Limb (tissue), 2 donors: Measurements from ENCODE around the gene TMEM63A.
"Not testable (repeated sequence)": the region's sequence is repeated elsewhere in the genome, so short reads cannot be mapped to it uniquely, and the experiment has no call there.

ENCODE experiments used
- DNase-seq, 2 donors: peaks; one replicate each; pipeline ENCODE4 v3.0.0-alpha.2; 2016; ENCODE audit errors: extremely low spot score in 2 of 2

The TMEM63A gene

DNA sequence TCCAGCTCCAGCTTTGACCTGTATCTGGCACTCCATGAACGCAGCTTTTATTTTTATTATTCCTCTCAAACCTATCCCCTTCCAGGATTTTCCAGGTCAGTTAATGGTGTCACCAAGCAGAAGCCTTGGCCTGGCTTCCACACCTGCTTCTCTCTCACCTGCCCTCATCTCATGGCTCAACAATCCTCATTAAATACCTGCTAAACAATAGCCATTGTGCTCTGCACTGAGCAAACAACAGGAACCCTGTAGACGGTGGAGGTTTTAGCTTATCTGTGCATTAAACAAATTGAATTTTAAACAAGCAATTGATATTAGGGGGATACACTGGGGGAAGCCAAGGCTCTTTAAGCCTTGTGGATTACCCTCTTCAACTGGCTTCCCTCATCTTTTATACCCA, 26.6 kb upstream of the TMEM63A start:
- no peak for DNase-seq

DNA sequence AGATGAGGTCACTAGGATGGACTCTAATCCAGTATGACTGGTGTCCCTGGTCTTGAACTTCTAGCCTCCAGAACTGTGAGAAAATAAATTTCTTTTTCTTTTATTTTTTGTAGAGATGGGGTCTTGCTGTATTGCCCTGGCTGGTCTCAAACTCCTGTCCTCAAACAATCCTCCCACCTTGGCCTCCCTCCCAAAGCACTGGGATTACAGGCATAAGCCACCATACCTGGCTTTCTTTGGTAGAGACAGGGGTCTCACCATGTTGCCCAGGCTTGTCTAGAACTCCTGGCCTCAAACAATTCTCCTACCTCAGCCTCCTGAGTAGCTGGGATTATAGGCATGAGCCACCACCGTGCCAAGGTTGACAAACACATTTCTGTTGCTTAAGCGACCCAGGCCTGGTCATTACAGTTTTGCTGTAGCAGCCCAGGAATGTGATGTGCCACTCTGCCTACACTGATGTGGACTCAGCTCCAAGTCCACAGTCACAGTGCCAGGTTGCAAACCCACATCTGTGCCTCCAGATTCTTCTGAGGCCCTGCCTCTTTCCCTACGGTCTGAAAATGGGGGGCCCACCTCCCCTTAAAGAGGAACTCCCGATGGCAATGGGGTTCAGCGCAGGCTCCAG, 25.9 kb upstream of the TMEM63A start:
- DNase-seq = no peak

DNA sequence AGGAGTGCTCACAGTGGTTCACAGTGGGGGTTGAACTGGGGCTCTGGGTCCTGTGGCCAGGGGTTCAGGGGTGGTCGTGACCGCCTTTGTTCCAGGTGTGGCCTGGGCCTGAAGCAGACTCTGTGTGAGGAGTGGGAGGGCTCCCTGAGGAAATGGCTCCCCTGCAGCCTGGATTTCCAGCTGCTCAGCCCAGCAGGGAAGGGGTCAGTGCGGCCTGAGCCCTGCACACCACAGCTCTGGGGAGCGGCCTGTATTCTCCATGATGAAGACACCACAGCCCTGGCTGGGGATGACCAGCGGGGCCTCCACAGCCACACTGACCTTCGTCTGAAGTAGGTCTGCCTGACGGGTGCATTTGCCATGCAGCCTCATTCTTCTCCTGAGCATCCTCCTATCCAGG, 25.2 kb upstream of the TMEM63A start:
- no peak for DNase-seq

DNA sequence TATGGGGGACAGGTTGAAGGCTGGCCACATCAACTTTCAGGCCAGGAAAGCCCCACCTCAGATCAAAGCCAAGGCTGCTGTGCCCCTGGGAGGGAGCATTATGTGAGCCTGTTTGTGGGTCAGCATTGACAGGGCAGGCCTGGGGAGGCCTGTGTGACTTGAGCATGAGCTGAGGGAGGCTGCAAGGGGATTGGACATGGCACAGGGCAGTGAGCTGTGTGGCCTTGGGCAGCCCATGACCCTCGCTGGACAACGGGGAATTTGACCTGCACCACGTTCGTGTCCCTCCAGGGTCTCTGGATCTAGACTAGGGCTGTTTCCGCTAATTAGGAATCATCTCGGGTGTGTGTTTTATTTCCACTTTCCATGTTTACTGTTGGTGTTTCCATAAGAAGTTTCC, 24.3 kb upstream of the TMEM63A start:
- no peak for DNase-seq

DNA sequence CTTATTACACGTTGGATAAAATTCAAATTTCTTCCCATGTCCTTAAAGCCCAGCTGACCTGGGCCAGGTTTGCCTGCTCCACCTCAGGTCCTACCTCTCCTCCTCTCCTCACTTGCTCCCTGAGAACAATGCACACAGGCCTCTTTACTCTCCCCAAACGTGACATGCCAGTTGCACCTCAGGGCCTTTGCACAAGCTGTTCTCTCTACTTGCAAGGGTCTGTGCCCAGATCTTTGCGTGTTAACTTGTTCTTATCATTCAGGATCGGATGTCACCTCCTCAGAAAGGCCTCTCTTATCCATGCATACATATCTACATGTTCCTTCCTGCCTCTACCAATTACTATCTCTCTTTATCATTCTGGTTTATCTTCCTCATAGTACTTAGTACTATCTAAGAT, 21.4 kb upstream of the TMEM63A start:
- no peak for DNase-seq

DNA sequence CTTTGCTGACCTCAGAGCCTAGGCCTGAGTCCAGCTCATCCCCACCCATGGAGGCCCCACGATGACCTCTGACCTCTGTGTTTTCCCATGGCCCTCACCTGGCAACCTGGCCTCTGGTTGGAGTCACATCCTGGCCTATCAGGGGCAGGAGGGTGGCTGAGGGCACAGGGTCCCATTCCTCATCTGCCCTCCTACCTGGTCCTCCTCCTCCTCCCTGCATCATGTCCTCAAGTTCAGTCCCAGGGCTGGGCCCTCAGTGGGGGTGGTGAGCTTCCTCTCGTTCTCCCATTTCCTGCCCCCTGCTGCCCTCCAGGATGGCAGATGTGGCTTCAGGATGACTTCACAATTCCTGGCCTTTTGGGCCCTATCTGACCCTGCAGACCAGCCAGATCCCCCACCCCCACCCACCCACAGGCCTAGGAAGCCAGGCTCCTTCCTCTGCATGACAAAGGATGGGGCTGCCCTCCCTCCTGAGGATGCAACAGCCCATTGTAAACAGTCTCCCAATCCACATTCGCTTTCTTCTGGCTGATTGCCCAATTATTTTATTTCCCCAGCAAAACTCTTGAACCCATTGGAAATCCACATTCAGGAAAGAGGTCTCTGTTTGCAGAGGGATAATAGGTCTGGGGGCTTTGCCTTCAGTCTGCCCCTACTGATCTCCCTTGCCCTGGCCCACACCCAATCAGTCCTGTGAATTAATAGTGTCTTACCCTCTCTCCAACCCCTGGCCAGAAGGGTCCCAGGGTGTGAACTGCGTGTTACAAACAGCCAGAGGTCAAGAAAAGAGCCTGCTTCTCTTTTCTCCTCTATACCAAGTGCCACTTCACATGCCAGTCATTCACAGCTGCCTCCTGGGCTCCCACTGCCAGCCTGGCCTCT, 17.1 kb upstream of the TMEM63A start:
- no peak for DNase-seq

DNA sequence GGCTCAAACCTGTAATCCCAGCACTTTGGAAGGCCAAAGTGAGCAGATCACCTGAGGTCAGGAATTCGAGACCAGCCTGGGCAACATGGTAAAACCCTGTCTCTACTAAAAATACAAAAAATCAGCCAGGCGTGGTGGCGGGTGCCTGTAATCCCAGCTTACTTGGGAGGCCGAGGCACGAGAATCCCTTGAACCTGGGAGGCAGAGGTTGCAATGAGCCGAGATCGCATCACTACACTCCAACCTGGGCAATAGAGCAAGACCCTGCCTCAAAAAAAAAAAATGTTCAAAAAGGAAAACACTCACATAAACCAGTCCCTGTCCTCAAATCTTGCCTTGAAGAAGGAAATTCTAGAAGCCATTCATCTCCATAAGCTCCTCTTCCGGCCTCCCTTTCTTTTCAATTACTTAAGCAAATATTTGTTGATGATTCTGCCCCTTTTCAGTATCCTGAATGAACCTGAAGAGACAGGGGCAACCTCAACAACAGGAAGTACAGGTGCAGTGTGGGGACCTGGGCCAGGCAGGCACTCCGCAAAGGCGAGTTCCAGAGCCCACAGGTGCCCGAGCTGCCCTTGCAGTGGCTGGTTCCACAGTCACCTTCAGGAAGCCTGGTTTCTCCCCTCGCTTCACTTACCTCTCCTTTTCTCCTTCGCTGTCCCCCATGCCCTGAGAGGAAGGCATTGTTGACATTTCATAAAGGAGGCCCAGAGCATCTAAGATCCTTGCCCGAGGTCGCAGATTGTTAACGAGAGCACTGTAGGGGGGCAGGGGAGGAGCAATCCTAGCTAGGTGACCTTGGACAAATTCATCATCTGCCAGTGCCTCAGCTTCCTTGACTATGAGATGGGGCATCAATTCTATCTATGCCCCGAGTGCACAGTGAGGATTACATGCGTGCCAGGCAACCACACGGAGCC, 15.7 kb upstream of the TMEM63A start:
- DNase-seq = no peak

DNA sequence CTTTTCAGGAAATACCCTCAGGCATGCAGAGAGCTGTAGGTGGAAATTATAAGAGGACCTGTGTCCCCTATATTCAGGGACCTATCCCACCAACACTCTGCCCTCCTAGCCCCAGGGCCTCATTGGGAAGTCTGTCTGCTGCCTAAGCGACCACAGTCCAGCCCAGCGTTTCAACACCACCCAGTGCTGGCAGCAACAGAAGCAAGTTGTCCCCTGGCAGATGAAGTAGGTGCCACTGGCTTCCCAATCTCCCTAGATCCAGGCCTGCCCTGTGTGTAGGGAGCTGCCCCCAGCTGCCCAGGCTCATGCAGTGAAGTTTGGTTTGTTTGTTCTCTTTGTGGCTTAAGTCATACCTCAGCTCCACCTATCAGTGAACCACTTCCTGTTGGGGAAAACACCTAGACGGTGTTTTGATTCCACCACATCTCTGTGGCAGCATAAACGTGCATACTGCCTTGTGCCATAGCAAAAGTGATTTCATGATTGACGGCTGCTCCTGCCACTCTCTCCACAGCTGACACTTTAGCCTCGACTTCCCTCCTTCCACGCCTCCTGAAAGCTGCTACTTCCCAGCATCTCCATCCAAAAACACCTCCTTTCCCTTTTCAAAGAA, 14.9 kb upstream of the TMEM63A start:
- no peak for DNase-seq

DNA sequence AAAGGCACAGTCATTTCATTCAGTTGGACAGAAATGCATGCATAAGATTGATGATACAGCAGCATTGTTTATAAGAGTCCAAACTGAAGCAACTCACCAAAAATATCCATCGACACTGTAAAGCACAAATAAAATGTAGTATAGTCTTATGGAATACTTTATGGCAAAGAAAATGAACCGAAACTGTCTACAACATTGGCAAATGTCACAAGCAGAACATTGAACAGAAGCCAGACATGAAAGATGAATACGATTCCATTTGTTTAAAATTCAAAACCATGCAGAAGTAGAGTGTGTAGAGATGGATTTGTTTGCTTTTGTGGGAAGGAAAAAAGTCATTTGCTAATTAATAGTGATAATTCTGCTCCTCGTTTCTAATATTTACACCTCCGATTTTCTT, 14.3 kb upstream of the TMEM63A start:
- no peak for DNase-seq

DNA sequence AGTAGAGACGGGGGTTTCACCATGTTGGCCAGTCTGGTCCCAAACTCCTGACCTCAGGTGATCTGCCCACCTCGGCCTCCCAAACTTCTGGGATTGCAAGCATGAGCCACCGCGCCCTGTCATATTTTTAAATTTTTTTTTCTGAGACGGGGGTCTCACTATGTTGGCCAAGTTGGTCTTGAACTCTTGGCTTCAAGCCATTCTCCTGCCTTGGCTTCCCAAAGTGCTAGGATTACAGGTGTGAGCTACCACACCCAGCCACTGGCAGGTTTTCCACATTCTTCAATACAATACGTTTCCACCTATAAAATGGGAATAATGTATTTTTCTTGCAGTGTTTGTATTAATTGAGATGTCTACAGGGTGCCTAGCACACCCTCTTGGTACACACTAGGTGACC, 10.1 kb upstream of the TMEM63A start:
- no peak for DNase-seq

DNA sequence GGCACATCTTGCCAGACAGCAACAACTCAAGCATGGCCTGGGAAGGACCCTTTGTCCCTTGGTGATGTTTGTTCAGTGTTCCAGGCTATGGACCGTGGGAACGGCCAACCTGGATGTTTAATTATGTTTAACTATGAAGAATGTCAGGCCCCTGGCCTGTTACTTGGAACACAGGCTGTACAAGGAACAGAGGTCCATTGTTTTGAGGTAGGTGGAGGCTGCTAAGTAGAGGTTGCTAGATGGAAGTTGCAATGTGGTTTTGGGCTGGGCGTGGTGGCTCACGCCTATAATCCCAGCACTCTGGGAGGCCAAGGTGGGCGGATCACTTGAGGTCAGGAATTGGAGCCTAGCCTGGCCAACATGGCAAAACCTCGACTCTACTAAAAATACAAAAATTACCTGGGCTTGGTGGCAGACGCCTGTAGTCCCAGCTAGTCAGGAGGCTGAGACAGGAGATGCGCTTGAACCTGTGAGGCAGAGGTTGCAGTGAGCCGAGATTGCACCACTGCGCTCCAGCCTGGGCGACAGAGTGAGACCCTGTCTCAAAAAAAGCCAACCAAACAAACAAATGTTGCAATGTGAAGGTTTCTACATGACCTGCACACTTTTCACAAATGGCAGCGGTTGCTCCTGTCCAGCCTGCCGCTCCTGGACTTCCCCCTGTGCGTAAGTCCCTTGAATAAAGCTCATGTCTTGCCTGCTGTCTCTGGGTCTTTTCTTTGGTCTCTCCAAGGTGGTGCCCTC, 9.2 kb upstream of the TMEM63A start:
- no peak for DNase-seq

DNA sequence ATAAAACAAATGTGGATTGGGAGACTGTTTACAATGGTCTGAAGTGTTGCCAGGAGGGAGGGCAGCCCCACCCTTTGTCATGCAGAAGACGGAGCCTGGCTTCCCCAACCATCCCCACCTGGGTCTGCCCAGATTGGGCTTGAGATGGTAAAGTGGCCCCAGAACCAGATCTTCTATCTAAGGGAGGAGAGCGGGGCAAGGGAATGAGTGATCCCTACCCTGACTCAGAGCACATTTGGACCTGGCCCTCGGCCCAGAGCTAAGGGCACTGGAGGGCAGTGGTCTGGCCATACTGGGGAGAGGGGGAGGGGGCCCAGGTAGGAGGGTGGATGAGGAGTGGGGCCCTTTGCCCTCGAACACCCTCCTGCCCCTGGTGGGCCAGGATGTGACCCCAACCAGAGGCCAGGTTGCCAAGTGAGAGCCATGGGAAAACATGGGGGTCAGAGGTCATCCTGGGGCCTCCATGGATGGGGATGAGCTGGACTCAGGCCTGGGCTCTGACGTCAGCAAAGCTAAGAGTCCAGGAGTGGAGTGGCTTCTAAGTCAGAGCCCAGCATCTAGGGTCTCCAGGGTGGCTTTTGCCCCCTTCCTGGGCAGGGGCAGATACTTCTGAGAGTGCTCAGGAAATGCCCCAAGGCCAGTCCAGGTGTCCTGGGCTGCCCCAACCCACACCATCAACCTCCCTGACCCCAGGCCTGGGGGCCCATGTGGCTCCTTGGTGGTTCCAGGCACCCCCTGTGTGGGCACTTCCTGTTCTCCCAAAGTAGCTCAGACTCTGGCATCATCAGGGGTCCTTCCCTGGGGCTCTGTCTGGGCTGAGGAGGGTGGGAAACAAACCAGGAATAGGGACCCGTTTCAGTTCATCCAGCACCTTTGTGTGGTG, 8.4 kb upstream of the TMEM63A start:
- no peak for DNase-seq

DNA sequence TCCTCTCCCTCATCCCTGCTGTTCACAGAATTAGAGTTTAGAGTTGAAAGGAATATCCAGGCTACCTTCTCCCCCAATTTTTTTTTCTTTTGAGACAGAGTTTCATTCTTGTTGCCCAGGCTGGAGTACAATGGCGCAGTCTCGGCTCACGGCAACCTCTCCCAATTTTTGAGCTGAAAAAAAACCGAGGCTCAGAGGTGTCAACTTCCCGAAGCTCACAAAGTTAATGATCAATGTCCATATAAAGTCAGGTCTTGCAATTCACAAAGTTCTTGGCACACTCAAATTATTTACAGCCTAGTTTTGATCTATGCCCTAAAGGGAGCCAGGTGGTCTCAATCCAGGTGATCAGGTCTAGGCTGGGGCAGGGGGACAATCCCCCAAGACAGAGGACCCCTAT, 7.6 kb upstream of the TMEM63A start:
- DNase-seq = no peak

DNA sequence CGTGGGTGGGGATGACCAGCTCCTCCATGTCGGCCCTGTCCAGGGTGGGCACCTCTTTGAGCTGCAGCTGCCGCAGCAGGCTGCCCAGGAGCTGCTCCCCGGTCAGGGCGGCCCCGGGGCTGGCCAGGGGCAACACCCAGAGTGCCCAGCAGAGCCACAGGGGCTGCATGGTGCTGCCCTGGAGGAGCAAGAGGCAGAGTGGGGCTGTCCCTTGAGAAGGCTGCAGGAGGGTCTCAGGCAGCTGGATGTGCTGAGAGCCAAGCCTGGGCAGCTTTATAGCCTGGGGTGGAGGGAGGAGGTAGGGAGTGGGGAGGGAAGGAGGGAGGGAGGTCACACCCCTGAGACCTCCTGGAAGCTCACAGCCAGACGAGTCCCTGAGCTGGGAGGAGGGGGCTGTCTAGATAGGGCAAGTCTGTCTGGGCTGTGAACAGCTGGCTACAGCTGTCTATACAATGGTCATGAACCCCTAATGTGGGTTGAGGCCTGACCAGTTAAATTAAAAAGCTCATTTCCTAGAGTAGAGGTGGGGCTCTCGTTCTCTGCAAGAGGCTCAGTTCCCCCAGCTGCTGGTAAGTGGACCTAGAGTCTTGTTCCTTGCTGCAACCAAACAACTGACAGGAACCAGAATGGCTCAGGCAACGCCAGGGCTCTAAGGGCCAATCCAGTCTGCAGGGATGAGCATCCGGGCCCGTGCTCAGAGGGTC, 6.9 kb upstream of the TMEM63A start, which contains the start of gene LEFTY1:
Gene LEFTY1, minus strand, starts transcription at position 249 of the 704 bp plus-strand sequence. Its CDS starts 80 bp downstream, at position 169.
- peak; percentile 48 to 51 for DNase-seq

DNA sequence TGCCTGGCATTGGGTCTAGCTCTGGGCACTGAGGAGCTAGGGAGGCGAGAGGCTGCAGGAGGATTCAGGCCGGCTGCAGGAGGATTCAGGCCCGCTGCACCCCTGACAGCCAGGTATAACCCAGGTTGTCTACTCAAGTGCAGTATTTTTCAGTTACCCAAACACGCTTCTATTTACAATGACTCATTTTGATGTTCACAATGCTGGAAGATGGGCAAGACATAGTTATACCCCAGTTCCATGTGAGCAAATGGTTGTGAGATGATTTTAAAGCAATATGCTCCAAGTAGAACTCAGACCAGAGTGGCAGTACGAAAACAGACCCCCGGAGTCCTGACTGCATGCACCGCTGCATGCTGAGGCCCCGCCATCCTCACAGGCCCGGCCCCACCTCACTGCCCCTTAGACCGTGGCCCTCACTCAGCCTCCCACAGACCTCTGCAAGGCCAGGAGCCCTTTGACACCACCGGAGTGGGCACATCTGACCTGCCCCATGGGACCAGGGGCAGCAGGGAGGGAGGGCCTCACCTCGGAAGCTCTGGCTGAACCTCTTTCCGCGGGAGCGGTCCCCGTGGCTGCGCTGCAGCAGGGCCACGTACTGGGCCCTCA, 6.2 kb upstream of the TMEM63A start:
- DNase-seq = no peak

DNA sequence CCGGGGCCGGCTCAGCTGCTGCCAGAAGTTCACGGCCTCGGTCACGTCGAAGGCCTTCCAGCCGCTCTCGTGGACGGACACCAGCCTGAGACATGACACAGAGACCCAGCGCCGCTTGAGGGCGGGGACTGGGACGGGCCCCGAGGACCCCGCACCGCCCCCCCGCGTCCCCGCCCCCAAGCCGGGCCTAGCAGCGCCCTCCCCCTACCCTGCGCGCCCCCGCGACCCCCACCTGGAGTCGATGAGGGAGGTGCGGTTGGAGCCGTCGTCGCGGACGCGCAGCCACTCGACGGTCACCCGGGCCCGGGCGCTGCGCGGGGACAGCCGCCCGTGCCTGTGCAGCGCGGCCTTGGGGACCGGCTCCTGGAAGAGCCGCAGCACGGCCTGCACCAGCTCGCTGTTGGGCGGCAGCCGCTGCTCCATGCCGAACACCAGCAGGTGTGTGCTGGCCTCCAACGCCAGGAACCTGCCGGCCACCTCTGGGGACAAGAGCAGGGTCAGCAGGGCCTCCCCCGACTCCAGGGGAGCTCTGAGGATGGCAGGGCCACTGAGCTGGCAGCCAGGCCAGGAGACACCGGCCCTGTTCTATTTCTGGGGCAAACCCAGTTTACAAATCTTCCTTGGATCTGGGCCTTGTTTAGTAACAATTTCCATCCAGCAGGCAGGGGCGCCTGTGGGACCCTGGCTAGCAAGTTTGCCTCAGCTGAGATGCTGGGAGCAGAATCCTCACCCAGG, 5.5 kb upstream of the TMEM63A start:
- DNase-seq = not testable (repeated sequence)

DNA sequence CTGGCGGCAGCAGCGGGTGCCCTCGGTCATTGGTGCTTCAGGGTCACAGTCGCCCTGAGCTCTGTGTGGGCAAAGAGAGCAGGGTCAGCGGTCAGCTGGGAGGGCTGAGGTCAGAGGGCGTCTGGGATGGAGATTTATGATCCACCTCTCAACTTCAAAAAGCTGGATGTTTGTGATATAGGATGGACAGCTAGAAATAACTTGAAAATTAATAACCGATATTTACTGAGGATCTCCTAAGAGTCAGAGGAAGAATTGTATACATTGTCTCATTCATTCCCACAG, 4.8 kb upstream of the TMEM63A start:
- no peak for DNase-seq
